HG03045 (cell line): ENCODE data around the gene PSMD4.
"Not testable (repeated sequence)": the region's sequence is repeated elsewhere in the genome, so short reads cannot be mapped to it uniquely, and the experiment has no call there.

ENCODE experiments used
- ATAC-seq: cut with Tn5 transposase; IDR thresholded peaks from one replicate; pipeline ENCODE4 v1.9.1; 2021; ENCODE audit warnings: mild to moderate bottlenecking, moderate library complexity; ENCODE audit not compliant: unreplicated experiment

Gene PSMD4

GRCh38 chr1:151254217-151255213 lies at the start of gene PSMD4:
Gene PSMD4, plus strand, starts transcription at chr1:151254734. Its CDS starts 49 bp downstream, at chr1:151254783.
- ATAC-seq = peak; percentile 85

- not testable (repeated sequence) for ATAC-seq
These were observed 49.1 kb upstream of the PSMD4 start for GRCh38 chr1:151205381-151205965.

GRCh38 chr1:151210830-151211229 lies 43.7 kb upstream of the PSMD4 start:
- ATAC-seq = no peak

- no peak for ATAC-seq
These were observed 42.4 kb upstream of the PSMD4 start for GRCh38 chr1:151211972-151212705.

- no peak for ATAC-seq
These were observed 41.0 kb upstream of the PSMD4 start for GRCh38 chr1:151213560-151213959.

- no peak for ATAC-seq
These were observed 32.9 kb upstream of the PSMD4 start for GRCh38 chr1:151221616-151222015.

GRCh38 chr1:151222130-151222529 lies 32.4 kb upstream of the PSMD4 start:
- no peak for ATAC-seq

- ATAC-seq = no peak
These were observed 19.3 kb upstream of the PSMD4 start for GRCh38 chr1:151235235-151235634.

GRCh38 chr1:151237678-151238466 lies 16.7 kb upstream of the PSMD4 start:
- ATAC-seq = no peak

GRCh38 chr1:151238467-151238739 lies 16.1 kb upstream of the PSMD4 start:
- ATAC-seq = no peak

GRCh38 chr1:151242442-151242841 lies 12.1 kb upstream of the PSMD4 start:
- ATAC-seq = no peak

- no peak for ATAC-seq
These were observed 10.8 kb upstream of the PSMD4 start for GRCh38 chr1:151243683-151244216.

- ATAC-seq = no peak
These were observed 7.7 kb upstream of the PSMD4 start for GRCh38 chr1:151246786-151247185.

- ATAC-seq = no peak
These were observed 2.7 kb upstream of the PSMD4 start for GRCh38 chr1:151251656-151252470.

- ATAC-seq = no peak
These were observed 847 bp downstream of the PSMD4 start for GRCh38 chr1:151255381-151255780.

GRCh38 chr1:151259351-151259750 lies 4.8 kb downstream of the PSMD4 start:
- ATAC-seq = no peak

GRCh38 chr1:151265446-151266236 lies 11.1 kb downstream of the PSMD4 start:
- ATAC-seq = no peak

- no peak for ATAC-seq
These were observed 11.8 kb downstream of the PSMD4 start for GRCh38 chr1:151266315-151266714.

- no peak for ATAC-seq
These were observed 12.3 kb downstream of the PSMD4 start for GRCh38 chr1:151266821-151267220.
